H1 (cell line): Measurements from ENCODE around the gene RASSF4. TPM values are rescaled to one million over a fixed set of nuclear protein-coding genes. Genes with fewer than 3 reads are reported as not detected.

Experiments
- CTCF ChIA-PET: fragments of 300-600 bp; sonication (Branson Sonifier 250); formaldehyde crosslinking; loops from one replicate; lab custom pipeline; 2021; ENCODE audit not compliant: partially characterized antibody; lab: Charles Lee
- POLR2A ChIA-PET: fragments of 300-600 bp; sonication (Branson Sonifier 250); formaldehyde crosslinking; loops from one replicate; lab custom pipeline; 2021; ENCODE audit warnings: inconsistent platforms; ENCODE audit not compliant: partially characterized antibody; lab: Charles Lee
- DNase-seq, 2 experiments: peaks; one replicate each; pipeline versions ENCODE4 v3.0.0 to v3.0.0-alpha.2; 2010 to 2022; ENCODE audit warnings: low spot score in 2 of 2, low read depth in 1 of 2, mixed read lengths in 1 of 2
- FAIRE-seq: peaks from 2 replicates; lab custom pipeline; 2011; peaks lifted over from hg19 to GRCh38; lab: Jason Lieb, UNC
- H2AFZ ChIP-seq: 2 replicates; pipeline ENCODE4 v1.8.1; 2012; ENCODE audit warnings: low read length, inconsistent platforms
- H2AK5ac ChIP-seq: 2 replicates; pipeline ENCODE4 v1.6.1; 2013; ENCODE audit warnings: low read depth, low read length
- H2BK120ac ChIP-seq: replicated peaks from 2 replicates; pipeline ENCODE3; 2013; ENCODE audit warnings: low read depth, low read length, inconsistent platforms
- H2BK12ac ChIP-seq: 2 replicates; pipeline ENCODE4 v1.6.1; 2013; ENCODE audit warnings: low read depth, low read length
- H2BK15ac ChIP-seq: 2 replicates; pipeline ENCODE4 v1.6.1; 2013; ENCODE audit warnings: low read length
- H2BK20ac ChIP-seq: 2 replicates; pipeline ENCODE4 v1.6.1; 2013; ENCODE audit warnings: low read length
- H2BK5ac ChIP-seq: 2 replicates; pipeline ENCODE4 v1.6.1; 2013; ENCODE audit warnings: low read depth, low read length
- H3K14ac ChIP-seq: 2 replicates; pipeline ENCODE4 v1.6.1; 2013; ENCODE audit warnings: inconsistent platforms; ENCODE audit not compliant: insufficient read length
- H3K18ac ChIP-seq: 2 replicates; pipeline ENCODE4 v1.6.1; 2013; ENCODE audit warnings: low read length; ENCODE audit errors: extremely low read depth
- H3K23ac ChIP-seq: 2 replicates; pipeline ENCODE4 v1.6.1; 2013; ENCODE audit warnings: inconsistent platforms; ENCODE audit not compliant: insufficient read length
- H3K23me2 ChIP-seq: 2 replicates; pipeline ENCODE4 v1.6.1; 2013; ENCODE audit warnings: low read depth, low read length
- H3K27ac ChIP-seq: 2 replicates; pipeline ENCODE4 v1.6.1; 2011; ENCODE audit warnings: low read depth, low read length, inconsistent platforms
- H3K27me3 ChIP-seq, 4 experiments: replicated peaks in 1 of 4; 1 replicate in 1 of 4; 2 replicates in 3 of 4; pipeline versions ENCODE4 v1.6.1 to v1.8.1; 2011 to 2013; ENCODE audit warnings: low read length in 3 of 4, mild to moderate bottlenecking in 3 of 4, inconsistent platforms in 2 of 4, mixed read lengths in 2 of 4, moderate library complexity in 1 of 4; ENCODE audit not compliant: control insufficient read depth in 3 of 4, insufficient read depth in 3 of 4; ENCODE audit errors: extremely low read depth in 1 of 4
- H3K36me3 ChIP-seq, 4 experiments: 2 replicates each; pipeline versions ENCODE4 v1.6.1 to v1.8.1; 2011 to 2013; ENCODE audit warnings: mild to moderate bottlenecking in 4 of 4, low read length in 3 of 4, moderate library complexity in 2 of 4, control low read depth in 1 of 4, inconsistent platforms in 1 of 4; ENCODE audit not compliant: insufficient read depth in 4 of 4, control insufficient read depth in 2 of 4
- H3K4ac ChIP-seq: replicated peaks from 2 replicates; pipeline ENCODE3; 2013; ENCODE audit warnings: low read length, low read depth, mixed read lengths, inconsistent platforms; ENCODE audit not compliant: insufficient read length
- H3K4me1 ChIP-seq, 4 experiments: replicated peaks in 1 of 4; 1 replicate in 1 of 4; 2 replicates in 3 of 4; pipeline versions ENCODE4 v1.6.1 to v1.8.1; 2011 to 2013; ENCODE audit warnings: low read length in 3 of 4, inconsistent platforms in 2 of 4, mixed read lengths in 1 of 4; ENCODE audit not compliant: insufficient read depth in 4 of 4, control insufficient read depth in 3 of 4
- H3K4me2 ChIP-seq, 2 experiments: 2 replicates each; pipeline versions ENCODE4 v1.6.1 to v1.8.1; 2011 to 2013; ENCODE audit warnings: low read depth in 2 of 2, low read length in 2 of 2, control low read depth in 1 of 2, inconsistent platforms in 1 of 2, mild to moderate bottlenecking in 1 of 2; ENCODE audit not compliant: insufficient read depth in 1 of 2
- H3K4me3 ChIP-seq, 4 experiments: fragments of 200-600, 300-600 bp in 1 of 4; sonication (generic), shearing (Covaris generic), sonication (Bioruptor Twin) in 1 of 4; 2 replicates each; pipeline versions ENCODE4 v1.5.1 to v1.8.1; 2011 to 2016; ENCODE audit warnings: low read length in 4 of 4, low read depth in 3 of 4, control low read depth in 2 of 4, inconsistent platforms in 2 of 4, mild to moderate bottlenecking in 2 of 4, mixed read lengths in 1 of 4, moderate library complexity in 1 of 4; ENCODE audit not compliant: insufficient read depth in 2 of 4; ENCODE audit errors: extremely low read depth in 1 of 4
- H3K56ac ChIP-seq: replicated peaks from 2 replicates; pipeline ENCODE3; 2013; ENCODE audit warnings: low read depth, mild to moderate bottlenecking, mixed read lengths, low read length, inconsistent platforms; ENCODE audit not compliant: insufficient read length
- H3K79me1 ChIP-seq: 2 replicates; pipeline ENCODE4 v1.6.1; 2013; ENCODE audit warnings: low read depth, low read length, control low read depth
- H3K79me2 ChIP-seq, 2 experiments: 2 replicates each; pipeline versions ENCODE4 v1.6.1 to v1.8.1; 2012 to 2013; ENCODE audit warnings: low read length in 2 of 2, mild to moderate bottlenecking in 2 of 2, inconsistent platforms in 1 of 2; ENCODE audit not compliant: insufficient read depth in 2 of 2, control insufficient read depth in 1 of 2
- H3K9ac ChIP-seq, 4 experiments: replicated peaks in 1 of 4; 1 replicate in 1 of 4; 2 replicates in 3 of 4; pipeline versions ENCODE4 v1.6.1 to v1.8.1; 2011 to 2013; ENCODE audit warnings: low read depth in 3 of 4, low read length in 3 of 4, control low read depth in 2 of 4, mild to moderate bottlenecking in 2 of 4, moderate library complexity in 2 of 4, inconsistent platforms in 1 of 4; ENCODE audit errors: extremely low read depth in 1 of 4
- H3K9me3 ChIP-seq, 2 experiments: 2 replicates each; pipeline versions ENCODE4 v1.6.1 to v1.8.1; 2012 to 2013; ENCODE audit warnings: mild to moderate bottlenecking in 2 of 2, moderate library complexity in 2 of 2, control low read depth in 1 of 2, inconsistent platforms in 1 of 2, low read depth in 1 of 2, low read length in 1 of 2, mixed read lengths in 1 of 2; ENCODE audit not compliant: insufficient read depth in 2 of 2
- H4K20me1 ChIP-seq, 2 experiments: replicated peaks in 1 of 2; 2 replicates each; pipeline versions ENCODE3 to v1.8.1; 2011 to 2013; ENCODE audit warnings: inconsistent platforms in 2 of 2, low read length in 2 of 2, mild to moderate bottlenecking in 1 of 2; ENCODE audit not compliant: insufficient read depth in 2 of 2, control insufficient read depth in 1 of 2
- H4K5ac ChIP-seq: 2 replicates; pipeline ENCODE4 v1.6.1; 2013; ENCODE audit warnings: low read length, low read depth, mixed read lengths, inconsistent platforms; ENCODE audit not compliant: insufficient read length
- H4K8ac ChIP-seq: 2 replicates; pipeline ENCODE4 v1.8.0; 2013; ENCODE audit warnings: mild to moderate bottlenecking, moderate library complexity, low read length, inconsistent platforms; ENCODE audit not compliant: insufficient read depth; ENCODE audit errors: extremely low read depth
- H4K91ac ChIP-seq: replicated peaks from 2 replicates; pipeline ENCODE3; 2013; ENCODE audit warnings: low read length, mixed read lengths, inconsistent platforms; ENCODE audit not compliant: insufficient read length
- BCL11A ChIP-seq, 2 experiments: IDR thresholded peaks; one replicate each; pipeline ENCODE4 v1.6.1; 2011; ENCODE audit warnings: low read depth in 2 of 2, low read length in 2 of 2, mild to moderate bottlenecking in 2 of 2
- CBX5 ChIP-seq: fragments of 300-800, 300-1000 bp; sonication (generic); IDR thresholded peaks from 2 replicates; pipeline ENCODE4 v1.7.1; 2016; ENCODE audit warnings: antibody characterized with exemption, low read length, low read depth
- CHD2 ChIP-seq: IDR thresholded peaks from 2 replicates; pipeline ENCODE4 v1.6.1; 2012; ENCODE audit warnings: low read length, improper control_type of control experiment
- EP300 ChIP-seq, 2 experiments: IDR thresholded peaks; 1 replicate in 1 of 2; 2 replicates in 1 of 2; pipeline ENCODE4 v1.6.1; 2011 to 2012; ENCODE audit warnings: low read depth in 2 of 2, low read length in 2 of 2, mild to moderate bottlenecking in 2 of 2, borderline replicate concordance in 1 of 2, inconsistent platforms in 1 of 2, moderate library complexity in 1 of 2
- MAFK ChIP-seq: IDR thresholded peaks from 2 replicates; pipeline ENCODE4 v1.6.1; 2012; ENCODE audit warnings: low read depth, mild to moderate bottlenecking, improper control_type of control experiment, low read length
- PHF8 ChIP-seq: fragments of 200-600 bp; sonication (generic); conservative IDR thresholded peaks from 2 replicates; pipeline ENCODE4 v1.7.1; 2012; ENCODE audit warnings: low read depth, mild to moderate bottlenecking, inconsistent platforms, low read length, moderate library complexity
- POLR2AphosphoS5 ChIP-seq: IDR thresholded peaks from 2 replicates; pipeline ENCODE4 v1.6.1; 2011; ENCODE audit warnings: low read depth, low read length
- RAD21 ChIP-seq, 2 experiments: IDR thresholded peaks in 1 of 2; conservative IDR thresholded peaks in 1 of 2; 2 replicates each; pipeline ENCODE4 v1.6.1; 2011; ENCODE audit warnings: low read depth in 2 of 2, low read length in 2 of 2, improper control_type of control experiment in 1 of 2, inconsistent platforms in 1 of 2, mild to moderate bottlenecking in 1 of 2, moderate library complexity in 1 of 2
- RNF2 ChIP-seq: fragments of 200-900, 300-1000 bp; sonication (generic); IDR thresholded peaks from 2 replicates; pipeline ENCODE4 v1.7.1; 2016; ENCODE audit warnings: borderline replicate concordance, low read depth, mild to moderate bottlenecking, antibody characterized with exemption, low read length; ENCODE audit not compliant: poor library complexity, severe bottlenecking; ENCODE audit errors: missing control alignments
- SUZ12 ChIP-seq: fragments of 200-600 bp; sonication (generic); IDR thresholded peaks from 2 replicates; pipeline ENCODE4 v1.6.1; 2012; ENCODE audit warnings: mild to moderate bottlenecking, inconsistent platforms, low read length, moderate library complexity, mixed read lengths
- TAF7 ChIP-seq: optimal IDR thresholded peaks from 2 replicates; pipeline ENCODE3; 2011; ENCODE audit warnings: low read depth, mild to moderate bottlenecking, inconsistent platforms, low read length, moderate library complexity, borderline replicate concordance
- WGBS, 2 experiments: shearing (Covaris generic) in 1 of 2; methylation state at CpG; one replicate each; pipeline versions ENCODE4 v1.1.6 to v1.1.7; 2013 to 2015; ENCODE audit warnings: low lambda C conversion rate in 2 of 2, mixed read lengths in 2 of 2, inconsistent platforms in 1 of 2, low coverage in 1 of 2, missing lambda C conversion rate in 1 of 2; ENCODE audit not compliant: insufficient replicate concordance in 2 of 2, insufficient coverage in 1 of 2, insufficient read length in 1 of 2; ENCODE audit errors: extremely low coverage in 1 of 2, missing lambda C conversion rate in 1 of 2; 5-methylcytosine and 5-hydroxymethylcytosine counted together
- polyA plus RNA-seq, 7 experiments: library from polyadenylated mRNA; depleted of rRNA in 3 of 7; stranded (reverse) in 5 of 7; unstranded in 2 of 7; fragments of >200 nt in 5 of 7; fragments of 200-250 nt in 2 of 7; gene quantifications; 1 replicate in 5 of 7; 2 replicates in 1 of 7; 4 replicates in 1 of 7; pipeline versions ENCODE4 v1.2.1 to v1.2.3, GENCODE V29; 2011 to 2013; ENCODE audit warnings: missing spikeins in 2 of 7, mixed read lengths in 2 of 7
- total RNA-seq: library from RNA; stranded (reverse); fragmentation: NEBNext Ultra II Directional; extraction: Animal tissue kit (Norgen Biotek cat#: 25700); gene quantifications from 2 replicates; pipeline ENCODE4 v1.2.1, GENCODE V29; 2021
- TF ChIP-seq, protein P1 (sequence below): IDR thresholded peaks from 2 replicates; pipeline ENCODE4 v1.6.1; 2012; ENCODE audit warnings: inconsistent platforms

Gene RASSF4
- total and polyA plus RNA-seq, 2 of the 8 experiments (the other 6 are each of a cell fraction or from before 2014, with no cell fraction given): 14.3 to 14.5 TPM

DNA sequence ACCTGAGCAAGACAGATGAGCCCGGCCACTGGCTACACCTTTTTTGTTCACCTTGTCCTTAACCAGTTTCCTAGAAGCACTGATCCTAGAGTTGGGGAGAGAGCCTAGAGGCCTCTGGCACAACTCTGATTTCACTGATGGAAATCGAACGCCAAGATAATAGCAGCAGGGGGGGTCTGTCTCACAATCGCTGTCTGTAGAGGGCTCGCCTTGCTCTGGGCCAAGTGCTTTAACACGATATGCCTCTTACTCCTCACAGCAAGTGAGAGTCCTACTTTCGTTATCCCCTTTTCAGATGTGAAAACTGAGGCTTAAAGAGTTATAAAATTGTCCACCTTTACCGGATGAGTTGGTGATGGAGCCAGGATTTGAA lies 472 bp downstream of the RASSF4 start:
- Histone ChIP-seq H2AK5ac (no peak overlapping the region), H3K18ac (no peak overlapping the region), H2BK5ac (no peak overlapping the region), H3K4me2 (peak overlapping the region; percentile 90 to 97), H3K27me3 (peaks cover 0 to 7% (median 3%) of the 10 kb centered on the region in 4 experiments; a peak in 4 of 7 replicates), H3K4me1 (peaks cover 19 to 38% (median 29%) of the 10 kb centered on the region in 4 experiments), H3K23ac (no peak overlapping the region), H2AFZ (no peak overlapping the region), H2BK15ac (no peak overlapping the region), H3K79me2 (no peaks in the 10 kb centered on the region; a peak in 1 of 4 replicates), H3K36me3 (no peaks in the 10 kb centered on the region), H3K27ac (no peak overlapping the region), H3K9ac (peak overlapping the region in 1 of 4 experiments; percentile 28; a peak in 1 of 7 replicates), H4K20me1 (no peaks in the 10 kb centered on the region), H3K9me3 (no peaks in the 10 kb centered on the region), H2BK20ac (no peak overlapping the region), H4K91ac (no peak overlapping the region), H3K79me1 (no peaks in the 10 kb centered on the region), H3K4me3 (peak overlapping the region; percentile 54 to 87 (median 68)), H3K56ac (no peak overlapping the region), H3K14ac (no peak overlapping the region), H3K23me2 (peaks cover 8% of the 10 kb centered on the region), H2BK120ac (no peak overlapping the region), H2BK12ac (no peak overlapping the region), H4K8ac (no peak overlapping the region), H4K5ac (no peak overlapping the region), H3K4ac (no peak overlapping the region)
- 37% methylated on average over 8 of the region's 8 CpGs; no CpG with 5 or more reads in 1 of the 2 experiments for WGBS, 2 experiments
- FAIRE-seq: no peak
- no peak for DNase-seq
- ChIA-PET POLR2A (interaction anchor here (1.3 kb wide), 1 partner anchor 40 kb away, joined by 3 read pairs; no protein-coding TSS in a partner anchor), CTCF (interaction anchor here (10.7 to 11.2 kb wide), 3 partner anchors 9 to 32 kb away, joined by 84 to 143 read pairs (median 119); no protein-coding TSS in a partner anchor)
- TF ChIP-seq RNF2: no peak
- TF ChIP-seq MAFK: no peak
- TF ChIP-seq PHF8: no peak
- TF ChIP-seq BCL11A (IDR thresholded peaks at IDR 0.05; ENCODE audit: low read depth in 2 of 2, low read length in 2 of 2): no peak
- TF ChIP-seq TAF7: no peak
- no peak for TF ChIP-seq SUZ12
- TF ChIP-seq POLR2AphosphoS5: no peak
- TF ChIP-seq, protein P1, sequence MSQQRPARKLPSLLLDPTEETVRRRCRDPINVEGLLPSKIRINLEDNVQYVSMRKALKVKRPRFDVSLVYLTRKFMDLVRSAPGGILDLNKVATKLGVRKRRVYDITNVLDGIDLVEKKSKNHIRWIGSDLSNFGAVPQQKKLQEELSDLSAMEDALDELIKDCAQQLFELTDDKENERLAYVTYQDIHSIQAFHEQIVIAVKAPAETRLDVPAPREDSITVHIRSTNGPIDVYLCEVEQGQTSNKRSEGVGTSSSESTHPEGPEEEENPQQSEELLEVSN: no peak
- no peak for TF ChIP-seq CBX5
- no peak for TF ChIP-seq RAD21 (IDR thresholded peaks at IDR 0.05 in 1 of 2, conservative IDR thresholded peaks at IDR 0.05 in 1 of 2; ENCODE audit: low read depth in 2 of 2, low read length in 2 of 2)
- TF ChIP-seq CHD2: no peak
- no peak for TF ChIP-seq EP300 (IDR thresholded peaks at IDR 0.05; ENCODE audit: borderline replicate concordance in 1 of 2, low read depth in 2 of 2, low read length in 2 of 2)
